ENCODE measurements around the gene NSMF.
"Not testable (repeated sequence)": the region's sequence is repeated elsewhere in the genome, so short reads cannot be mapped to it uniquely, and the experiment has no call there.

GRCh38 chr9:137451264-137452005 is 7.7 kb downstream of the NSMF start:
- TF ChIP-seq CTCF (IDR thresholded peaks at IDR 0.05); ZFX (IDR thresholded peaks at IDR 0.05; ENCODE audit: borderline replicate concordance): not testable (repeated sequence)

Data from 22Rv1 (cell line).